Activated gamma-delta T cell treated with Interleukin-2 at 50 U/mL for 16 hours (primary cell): ENCODE results near the gene CMIP.

Experiments
- DNase-seq: peaks from one replicate; pipeline ENCODE4 v3.0.0-alpha.2; 2020

Gene CMIP

DNA sequence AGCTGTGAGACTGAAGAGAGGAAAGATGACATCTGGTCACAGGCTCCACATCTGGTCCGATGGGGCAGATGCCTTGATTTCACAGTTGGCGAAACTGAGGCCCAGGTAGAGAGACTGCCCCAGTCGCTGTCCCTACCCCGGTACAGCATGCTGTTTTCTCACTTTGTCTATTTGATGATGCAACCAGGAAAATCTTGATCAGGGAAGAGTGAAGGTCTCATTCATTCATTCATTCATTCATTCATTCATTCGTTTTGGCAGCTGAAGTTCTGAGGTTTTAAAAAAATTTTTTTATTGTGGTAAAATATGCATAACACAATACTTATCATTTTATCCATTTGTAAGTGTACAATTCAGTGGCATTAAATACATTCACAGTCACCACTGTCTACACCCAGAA is 19.7 kb downstream of the CMIP start:
- DNase-seq = no peak

DNA sequence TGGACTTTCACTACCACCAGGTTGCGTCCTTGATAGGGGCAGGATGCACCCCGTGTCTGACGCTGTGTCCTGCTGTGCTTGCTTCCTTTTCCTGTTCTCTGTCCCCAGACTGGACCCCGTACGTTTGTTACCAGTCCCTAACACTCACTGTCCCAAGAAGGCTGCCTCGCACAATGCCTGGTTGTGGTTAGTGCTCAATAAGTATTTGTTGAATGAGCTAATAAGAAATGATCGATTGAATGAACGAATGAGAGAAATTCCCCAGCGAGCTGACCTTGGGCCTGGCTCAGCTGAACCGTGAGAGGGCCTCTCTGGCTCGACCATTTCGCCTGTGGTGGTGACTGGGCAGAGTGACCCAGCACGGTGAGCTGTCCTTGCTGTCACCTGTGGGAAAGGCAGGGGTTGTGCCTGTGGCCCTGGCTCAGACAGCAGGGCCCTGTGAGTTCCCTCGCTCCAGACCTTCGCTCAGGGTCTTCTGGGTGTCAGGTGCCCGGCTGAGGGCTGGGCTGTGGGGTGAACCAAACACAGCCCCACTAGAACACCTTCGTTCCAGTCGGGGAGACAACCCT is 20.9 kb downstream of the CMIP start:
- no peak for DNase-seq

GRCh38 chr16:81466356-81466980 is 21.9 kb downstream of the CMIP start:
- no peak for DNase-seq

DNA sequence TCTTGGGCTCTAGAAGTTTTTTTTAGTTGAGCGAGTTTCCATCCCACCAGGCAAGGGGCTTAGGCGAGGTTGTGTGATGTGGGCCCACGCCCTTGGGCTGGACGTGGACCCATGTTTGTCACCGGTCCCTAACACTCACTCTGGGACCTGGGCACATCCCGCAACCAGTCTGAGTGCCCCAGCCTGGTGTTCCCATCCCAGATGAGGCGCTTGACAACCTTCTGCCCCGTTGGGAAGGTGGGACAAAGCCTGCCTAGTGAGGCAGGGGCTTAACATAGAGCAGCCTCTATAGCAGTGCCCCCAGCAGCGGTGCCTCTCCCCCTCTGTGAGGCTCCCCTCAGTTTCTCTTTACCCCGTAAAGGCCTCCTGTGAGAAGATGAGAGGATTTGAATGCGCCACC is 22.5 kb downstream of the CMIP start:
- no peak for DNase-seq

- no peak for DNase-seq
Observed at GRCh38 chr16:81467815-81468214, 23.2 kb downstream of the CMIP start.

GRCh38 chr16:81468269-81468902 is 23.8 kb downstream of the CMIP start:
- DNase-seq = no peak

DNA sequence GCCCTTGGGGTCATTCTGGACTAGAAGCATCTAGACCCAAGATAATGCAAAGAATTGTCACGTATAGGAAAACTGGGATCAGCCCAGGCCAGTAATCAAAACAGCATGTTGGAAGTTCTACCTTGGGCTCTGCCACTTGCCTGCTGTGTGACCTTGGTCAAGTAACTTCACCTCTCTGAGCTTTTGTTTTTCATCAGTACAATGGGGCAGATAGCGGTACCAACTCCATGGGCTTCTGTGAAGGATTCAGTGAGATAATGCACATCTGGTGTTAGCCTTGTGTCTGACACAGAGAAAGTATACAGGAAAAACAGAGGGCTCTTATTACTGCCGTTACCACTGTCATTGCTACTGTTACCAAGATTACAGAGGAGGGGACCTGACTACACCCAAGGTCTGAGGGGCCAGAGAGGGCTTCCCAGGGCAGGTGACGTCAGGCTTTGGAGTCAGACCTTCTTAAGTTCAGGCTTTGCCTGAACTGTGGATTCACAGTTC is 24.6 kb downstream of the CMIP start:
- DNase-seq = no peak

DNA sequence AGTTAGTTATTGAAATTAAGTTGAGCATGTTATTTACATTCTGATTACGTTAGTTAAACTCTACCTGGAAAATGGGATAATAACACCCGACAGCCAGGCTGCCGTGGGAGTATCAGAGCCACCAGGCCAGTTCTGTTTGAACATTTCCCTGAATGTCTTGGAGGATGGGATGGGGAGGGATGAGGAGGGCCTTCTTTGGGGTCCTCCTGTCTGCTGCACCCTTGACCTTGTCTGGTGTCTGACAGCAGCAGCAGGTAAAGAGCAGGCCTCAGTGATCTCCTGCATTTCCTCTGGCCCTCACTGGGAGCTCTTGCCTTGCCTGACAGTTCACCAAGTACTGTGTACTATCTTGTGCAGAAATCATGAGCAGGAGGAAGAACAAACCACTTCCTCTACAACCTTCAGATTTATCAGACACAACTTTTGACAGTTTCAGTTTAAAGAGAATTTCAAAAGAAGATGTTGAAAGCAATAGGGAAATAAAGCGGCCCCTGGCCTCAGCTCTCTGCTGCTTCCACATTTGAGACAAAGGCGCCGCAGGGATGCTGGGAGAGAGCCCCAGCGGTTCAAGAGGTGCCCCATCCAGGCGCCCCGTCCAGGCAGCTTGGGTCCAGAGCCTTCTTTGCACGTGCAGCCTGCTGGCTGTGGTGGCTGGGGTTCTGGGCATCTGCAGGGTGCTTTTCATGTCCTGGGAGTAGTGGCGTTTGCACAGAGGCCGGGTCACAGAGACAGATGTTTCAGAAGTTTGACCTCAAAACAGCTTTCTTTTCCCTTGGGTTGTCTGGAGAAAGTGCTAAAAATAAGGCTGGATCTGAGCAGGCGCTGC is 25.3 kb downstream of the CMIP start:
- DNase-seq = peak; percentile 26

DNA sequence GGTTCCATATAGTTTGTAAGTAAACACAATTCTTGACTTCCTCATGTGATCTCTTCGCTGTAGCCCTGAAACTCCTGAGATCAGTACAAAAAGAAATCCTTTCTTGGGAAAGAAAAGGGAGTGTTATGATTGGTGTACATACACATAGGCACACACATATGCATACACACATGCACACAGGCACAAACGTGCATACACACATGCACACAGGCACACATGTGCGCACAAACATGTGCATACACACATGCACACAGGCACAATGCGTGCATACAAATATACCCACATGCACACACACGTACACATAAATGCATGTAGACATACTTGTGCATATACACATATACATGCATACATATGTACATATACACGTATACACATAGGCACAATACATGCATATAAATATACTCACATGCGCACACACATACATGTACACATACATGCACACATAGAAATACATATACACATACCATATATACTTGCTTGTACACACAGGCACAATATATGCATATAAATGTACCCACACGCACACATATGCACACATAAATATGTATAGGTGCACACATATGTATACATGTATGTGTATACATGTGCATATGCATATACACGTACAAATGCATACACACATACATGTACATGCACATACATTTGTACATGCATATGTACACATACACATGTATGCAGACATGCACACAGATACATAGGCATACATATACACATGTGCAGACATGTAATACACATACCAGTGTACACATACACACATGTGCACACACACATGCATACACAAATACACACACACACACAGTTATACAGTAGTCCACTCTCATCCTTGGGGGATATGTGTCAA is 26.4 kb downstream of the CMIP start:
- DNase-seq = no peak

- DNase-seq = no peak
Observed at GRCh38 chr16:81471882-81472281, 27.3 kb downstream of the CMIP start.

- DNase-seq = no peak
Observed at GRCh38 chr16:81472391-81472790, 27.8 kb downstream of the CMIP start.

- DNase-seq = no peak
Observed at GRCh38 chr16:81473066-81473488, 28.5 kb downstream of the CMIP start.

DNA sequence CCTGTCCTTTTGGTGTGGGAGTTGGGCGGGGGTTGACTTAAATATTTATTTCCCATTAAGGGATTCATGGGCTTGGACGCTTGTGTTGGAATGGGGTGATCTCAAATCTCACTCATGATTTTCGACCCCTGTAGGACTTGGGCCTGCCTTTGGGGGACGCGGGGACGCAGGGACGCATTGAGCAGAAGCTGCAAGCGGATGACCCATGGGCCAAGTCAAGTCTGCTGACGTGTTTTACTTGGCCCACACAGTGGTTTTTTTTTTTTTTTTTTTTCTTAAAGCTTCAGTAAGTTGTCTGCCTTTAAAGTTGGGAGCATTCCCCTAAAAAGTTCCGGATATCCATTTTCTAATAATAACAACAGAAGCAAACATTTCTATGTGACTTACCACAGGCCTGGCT is 28.9 kb downstream of the CMIP start:
- DNase-seq = no peak

GRCh38 chr16:81473969-81474959 is 29.7 kb downstream of the CMIP start:
- no peak for DNase-seq

GRCh38 chr16:81477697-81478693 is 33.4 kb downstream of the CMIP start:
- DNase-seq = no peak

DNA sequence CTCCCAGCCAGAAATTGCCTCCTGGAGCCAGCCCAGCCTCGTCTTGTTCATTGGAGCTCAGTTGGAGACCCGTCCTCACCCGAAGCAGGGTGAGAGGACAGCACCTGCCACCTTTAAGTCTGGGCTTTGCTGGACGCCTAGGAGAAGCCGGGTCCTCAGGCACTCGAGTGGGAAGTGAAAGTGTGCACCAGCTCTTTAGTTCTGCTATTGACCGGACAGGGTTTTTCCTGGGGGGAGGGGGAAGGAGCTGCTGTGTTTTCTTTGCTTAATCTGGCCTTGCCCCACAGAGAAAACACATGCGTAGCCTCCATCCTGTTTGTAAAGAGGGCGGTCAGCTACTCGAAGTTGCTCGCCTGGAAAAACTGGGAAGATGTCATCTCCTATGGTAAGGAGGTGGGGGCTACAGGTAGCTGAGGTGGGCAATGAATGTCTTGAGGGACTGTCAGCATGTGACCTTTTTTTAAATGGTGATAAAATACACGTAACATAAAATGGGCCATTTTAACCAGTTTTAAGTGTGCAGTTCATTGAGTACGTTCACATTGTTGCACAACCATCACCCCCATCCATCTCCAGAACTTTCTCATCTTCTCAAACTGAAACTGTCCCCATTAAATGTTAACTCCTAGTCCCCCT is 34.4 kb downstream of the CMIP start:
- DNase-seq = no peak

GRCh38 chr16:81480606-81481206 is 36.1 kb downstream of the CMIP start:
- DNase-seq = no peak

DNA sequence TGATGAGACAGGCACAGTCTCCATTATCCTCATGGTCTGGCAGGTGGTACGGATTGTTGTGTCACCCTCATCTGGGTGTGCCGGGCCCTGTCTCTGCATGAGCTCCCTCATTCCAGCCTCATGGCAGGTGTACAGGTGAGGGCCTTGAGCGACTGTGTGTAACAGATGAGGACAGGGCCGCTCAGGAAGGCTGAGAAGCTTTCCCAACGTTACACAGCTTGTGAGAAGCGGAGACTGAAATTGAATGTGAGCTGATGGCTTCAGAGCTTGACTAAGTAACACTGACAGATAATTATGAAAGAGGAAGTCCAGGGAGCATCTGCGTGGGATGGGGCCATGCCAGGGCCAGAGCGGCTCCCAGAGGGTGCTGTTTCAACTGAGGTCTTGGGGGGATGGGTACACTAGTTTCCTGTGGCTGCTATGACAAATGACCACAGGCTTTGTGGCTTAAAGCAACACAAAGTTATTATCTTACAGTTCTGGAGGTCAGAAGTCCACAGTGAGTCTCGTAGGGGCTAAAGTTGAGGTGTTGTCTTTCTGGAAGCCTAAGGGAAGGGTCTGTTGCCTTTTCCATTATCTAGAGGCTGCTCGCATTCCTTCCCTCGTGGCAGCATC is 36.7 kb downstream of the CMIP start:
- no peak for DNase-seq
